ENCODE data around the gene TENM4.
"Not testable (repeated sequence)": the region's sequence is repeated elsewhere in the genome, so short reads cannot be mapped to it uniquely, and the experiment has no call there.

Gene TENM4

GRCh38 chr11:79249295-79249993 is 191.4 kb downstream of the TENM4 start:
- DNase-seq (ENCODE audit: low read depth in 2 of 2): no peak

- DNase-seq (ENCODE audit: low read depth in 2 of 2): no peak
Measured at GRCh38 chr11:79244798-79245197, 196.0 kb downstream of the TENM4 start.

GRCh38 chr11:79244241-79244772 is 196.5 kb downstream of the TENM4 start:
- DNase-seq (ENCODE audit: low read depth in 2 of 2): no peak

DNA sequence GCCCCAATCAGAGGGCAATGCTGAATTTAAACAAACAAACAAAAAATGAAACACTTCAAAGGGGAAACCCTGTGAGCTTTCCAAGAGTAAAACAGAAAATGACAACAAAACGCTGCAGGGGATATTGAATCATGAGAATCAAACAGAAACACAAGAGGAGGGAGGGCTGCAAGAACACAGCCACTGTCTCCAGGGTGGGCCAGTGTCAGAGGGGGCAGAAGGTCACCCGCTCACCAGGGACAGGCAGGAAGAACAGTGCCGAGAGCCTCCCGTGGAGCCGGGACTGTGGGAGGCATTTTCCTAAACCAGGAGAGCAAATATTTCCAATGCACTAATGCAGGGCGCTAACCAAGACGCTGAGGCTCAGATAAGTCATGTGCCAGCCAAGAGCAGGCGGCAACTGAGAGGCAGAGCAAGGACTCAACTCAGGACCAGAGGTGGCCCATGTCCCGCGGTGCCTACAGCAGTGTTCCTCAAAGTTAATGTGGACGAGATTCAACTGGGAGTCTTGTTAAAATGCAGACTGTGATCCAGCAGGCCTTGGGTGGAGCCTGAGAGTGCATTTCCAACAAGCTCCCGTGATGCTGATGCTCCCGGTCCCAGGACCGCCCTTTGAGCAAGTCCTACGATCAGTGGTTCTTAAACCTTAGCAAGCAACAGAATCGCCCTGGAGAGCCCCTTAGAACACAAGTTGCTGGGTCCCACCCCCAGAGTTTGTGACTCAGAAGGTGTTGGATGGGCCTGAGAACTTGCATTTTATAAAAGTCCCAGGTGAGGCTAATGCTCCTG is 197.2 kb downstream of the TENM4 start:
- DNase-seq (ENCODE audit: low read depth in 2 of 2): no peak

DNA sequence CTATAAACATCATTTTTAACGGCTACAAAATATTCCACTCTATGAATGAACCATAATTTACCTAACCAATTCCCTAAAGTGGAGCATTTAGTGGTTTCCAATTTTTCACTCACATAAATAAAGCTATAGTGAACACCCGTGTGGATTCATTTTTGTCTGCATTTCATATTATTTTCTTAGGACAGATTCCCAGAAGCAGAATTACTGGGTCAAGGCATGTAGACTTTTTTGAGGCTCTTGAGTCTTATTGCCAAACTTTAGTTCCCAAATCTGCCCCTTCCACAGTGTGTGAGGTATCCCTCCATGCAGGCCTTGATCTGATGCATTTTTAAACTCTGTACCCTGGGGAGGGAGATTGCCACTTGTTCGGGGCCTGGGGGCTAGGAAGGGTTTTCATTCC is 198.2 kb downstream of the TENM4 start:
- DNase-seq (ENCODE audit: low read depth in 2 of 2): no peak

- no peak for DNase-seq (ENCODE audit: low read depth in 2 of 2)
Measured at GRCh38 chr11:79241852-79242241, 199.0 kb downstream of the TENM4 start.

DNA sequence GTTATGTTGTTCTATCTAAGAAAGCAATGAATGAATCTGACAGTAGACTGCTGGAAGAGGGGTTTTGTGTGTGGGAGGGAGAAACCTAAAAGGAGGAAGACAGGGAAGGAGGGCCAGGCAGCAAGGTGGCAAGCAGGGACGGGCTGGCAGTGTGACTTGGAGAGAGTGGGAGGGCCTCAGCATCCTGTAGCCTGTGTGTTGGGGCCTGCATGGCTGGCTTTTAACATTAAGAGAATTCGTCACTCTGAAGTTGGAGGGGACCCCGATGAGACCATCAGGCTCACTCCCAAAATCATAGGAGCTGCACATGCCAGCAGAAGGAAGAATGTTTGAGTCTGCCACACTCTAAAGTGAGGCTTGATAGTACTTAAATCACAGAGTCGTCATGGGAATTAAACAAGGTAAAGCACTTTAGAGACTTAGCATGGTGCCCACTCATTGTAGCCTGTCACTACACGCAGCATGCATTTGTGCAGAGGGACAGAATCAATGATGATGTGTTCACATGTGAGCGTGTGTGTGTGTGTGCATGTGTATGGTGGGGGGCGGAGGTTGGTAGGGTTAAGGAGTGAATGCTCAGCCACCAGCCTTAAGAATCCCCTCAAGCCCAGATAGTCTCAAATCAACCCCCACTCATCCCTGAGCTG is 199.5 kb downstream of the TENM4 start:
- DNase-seq (ENCODE audit: low read depth in 2 of 2): no peak

DNA sequence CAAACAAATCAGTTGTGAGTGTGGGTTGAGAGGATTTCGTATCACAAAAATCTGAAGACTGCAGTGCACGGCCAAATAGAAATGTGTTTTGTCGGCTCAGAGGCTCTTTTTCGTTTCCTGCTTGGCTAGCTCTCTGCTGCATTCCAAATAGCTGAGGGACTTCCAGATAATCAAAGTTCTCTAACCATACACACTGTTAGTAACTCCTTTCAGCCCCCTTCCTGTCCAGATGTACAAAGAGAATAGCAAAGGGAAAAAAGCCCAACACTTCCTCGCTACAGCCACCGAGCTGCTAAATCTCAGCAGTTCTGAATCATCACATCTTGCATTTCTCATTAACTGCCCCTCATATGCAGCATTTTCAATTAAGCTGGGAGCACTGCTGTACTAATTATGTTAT is 203.1 kb downstream of the TENM4 start:
- no peak for DNase-seq (ENCODE audit: low read depth in 2 of 2)

DNA sequence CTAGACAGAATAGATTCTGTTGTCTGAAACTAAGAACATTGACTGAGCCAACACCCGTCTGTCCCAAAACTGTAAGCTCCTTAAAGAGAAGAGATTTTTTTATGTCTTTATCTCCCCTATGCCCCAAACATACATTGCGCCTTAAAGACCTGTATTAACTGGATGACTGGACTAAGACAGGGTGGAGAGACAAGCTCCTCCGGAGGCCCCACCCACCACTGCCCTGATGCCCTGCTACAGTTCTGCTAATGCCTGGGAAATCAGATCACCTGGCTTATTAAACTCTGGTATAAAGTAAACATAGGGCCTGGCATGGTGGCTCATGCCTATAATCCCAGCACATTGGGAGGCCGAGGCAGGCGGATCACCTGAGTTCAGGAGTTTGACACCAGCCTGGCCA is 203.7 kb downstream of the TENM4 start:
- no peak for DNase-seq (ENCODE audit: low read depth in 2 of 2)

DNA sequence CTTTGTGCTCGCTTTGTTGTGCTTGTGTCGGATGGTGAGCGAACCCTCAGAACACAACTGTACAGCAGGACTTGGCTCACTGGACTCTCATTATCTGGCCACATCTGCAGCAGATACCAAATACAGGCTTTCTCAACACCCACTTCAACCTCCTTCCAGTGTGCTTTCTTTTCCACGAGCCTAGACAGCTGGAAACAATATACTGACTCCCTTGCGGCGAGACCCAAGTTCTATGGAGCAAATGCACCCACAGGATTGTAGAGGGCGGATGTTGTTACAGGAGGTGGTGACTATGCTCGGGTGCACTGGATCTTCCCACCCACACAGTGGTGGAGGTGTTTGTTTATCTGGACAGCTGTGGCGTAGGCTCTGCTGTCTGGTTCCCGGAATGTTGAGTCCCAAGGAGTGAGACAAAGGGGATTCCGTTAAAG is 204.3 kb downstream of the TENM4 start:
- DNase-seq (ENCODE audit: low read depth in 2 of 2): no peak

DNA sequence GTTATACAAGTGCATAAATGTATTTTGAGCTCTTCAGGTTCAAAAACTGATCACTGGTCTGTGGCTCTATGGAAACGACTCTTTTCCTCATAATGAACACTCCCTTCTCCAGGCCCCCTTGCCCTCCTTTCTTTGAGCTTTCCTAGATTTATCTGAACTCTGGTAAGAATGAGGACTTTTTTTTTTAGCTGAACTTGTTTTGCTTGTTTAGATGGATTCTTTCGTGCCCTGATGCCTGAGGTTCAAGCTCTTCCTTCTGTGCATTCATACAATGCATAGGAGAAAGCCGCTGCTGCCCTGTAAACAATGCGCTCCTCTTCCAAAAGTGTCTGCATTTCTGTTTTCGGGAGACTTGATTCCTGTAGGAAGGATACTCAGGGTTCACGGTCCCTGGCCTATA is 205.1 kb downstream of the TENM4 start:
- DNase-seq (ENCODE audit: low read depth in 2 of 2): no peak

- DNase-seq (ENCODE audit: low read depth in 2 of 2): no peak
Measured at GRCh38 chr11:79232346-79232745, 208.5 kb downstream of the TENM4 start.

DNA sequence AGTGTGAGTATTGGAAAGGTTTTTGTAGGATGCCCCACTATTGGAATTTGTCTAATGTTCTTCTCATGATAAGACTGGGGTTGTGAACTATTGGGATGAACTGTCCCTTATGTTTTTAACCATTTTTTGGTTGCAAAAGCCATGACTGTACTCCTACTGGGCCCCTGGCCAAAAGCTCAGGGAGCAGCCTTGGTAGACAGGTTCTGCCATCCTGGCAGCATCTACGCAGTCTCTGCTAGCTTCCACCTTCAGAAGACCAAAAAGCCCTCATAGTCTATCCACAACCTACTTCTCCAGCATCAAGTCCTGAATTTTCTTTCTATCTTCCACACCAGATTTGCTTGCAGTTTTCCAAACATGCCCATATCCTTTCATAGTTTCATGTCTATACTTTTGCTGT is 211.8 kb downstream of the TENM4 start:
- DNase-seq (ENCODE audit: low read depth in 2 of 2): no peak

- no peak for DNase-seq (ENCODE audit: low read depth in 2 of 2)
Measured at GRCh38 chr11:79227767-79228755, 212.8 kb downstream of the TENM4 start.

DNA sequence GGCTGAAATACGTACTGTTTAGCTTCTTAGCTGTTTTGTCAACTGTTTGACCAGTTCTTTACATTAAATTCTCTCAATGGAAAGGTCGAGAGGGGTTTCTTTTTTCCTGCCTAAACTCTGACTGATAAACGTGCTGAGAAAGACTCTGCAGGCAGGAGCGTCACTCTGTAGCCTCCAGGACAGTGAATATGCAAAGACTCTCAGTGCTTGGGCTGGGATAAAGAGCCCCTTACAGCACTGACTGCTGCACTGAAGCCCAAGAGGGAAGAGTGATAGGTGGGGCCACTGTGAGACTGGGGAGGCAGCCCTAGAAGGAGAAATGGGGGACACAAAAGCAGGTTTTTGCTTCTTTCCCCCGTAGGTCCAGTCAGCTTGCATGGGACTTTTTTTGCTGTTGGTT is 213.5 kb downstream of the TENM4 start:
- no peak for DNase-seq (ENCODE audit: low read depth in 2 of 2)

DNA sequence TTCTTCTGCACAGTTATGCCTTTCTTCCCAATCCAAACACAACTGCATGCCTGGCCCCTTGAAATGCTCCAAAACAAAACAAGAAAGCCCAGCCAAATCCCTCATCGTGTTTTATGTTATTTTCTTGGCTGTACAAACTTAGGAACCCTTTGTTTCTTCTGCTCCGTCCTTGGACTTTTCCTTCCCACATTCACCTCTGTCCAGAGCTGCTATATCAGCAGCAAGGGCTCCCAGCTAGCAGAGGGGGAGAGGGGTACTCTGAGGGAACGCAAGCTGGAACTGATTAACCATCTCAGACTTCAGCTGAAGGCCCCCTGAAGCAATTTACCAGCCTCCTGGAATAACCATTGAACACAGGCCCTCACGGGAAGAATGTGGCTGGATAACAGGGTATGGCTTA is 214.7 kb downstream of the TENM4 start:
- no peak for DNase-seq (ENCODE audit: low read depth in 2 of 2)

DNA sequence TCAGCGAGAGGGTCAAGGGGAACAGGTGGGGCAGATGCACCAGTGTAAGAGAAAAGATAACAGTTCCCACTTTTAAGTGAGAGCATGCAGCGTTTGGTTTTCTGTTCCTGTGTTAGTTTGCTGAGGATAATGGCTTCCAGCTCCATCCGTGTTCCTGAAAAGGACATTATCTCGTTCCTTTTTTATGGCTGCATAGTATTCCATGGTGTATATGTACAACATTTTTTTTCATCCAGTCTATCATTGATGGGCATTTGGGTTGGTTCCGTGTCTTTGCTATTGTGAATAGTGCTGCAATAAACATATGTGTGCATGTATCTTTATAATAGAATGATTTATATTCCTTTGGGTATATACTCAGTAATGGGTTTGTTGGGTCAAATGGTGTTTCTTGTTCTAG is 218.7 kb downstream of the TENM4 start:
- DNase-seq (ENCODE audit: low read depth in 2 of 2): not testable (repeated sequence)

DNA sequence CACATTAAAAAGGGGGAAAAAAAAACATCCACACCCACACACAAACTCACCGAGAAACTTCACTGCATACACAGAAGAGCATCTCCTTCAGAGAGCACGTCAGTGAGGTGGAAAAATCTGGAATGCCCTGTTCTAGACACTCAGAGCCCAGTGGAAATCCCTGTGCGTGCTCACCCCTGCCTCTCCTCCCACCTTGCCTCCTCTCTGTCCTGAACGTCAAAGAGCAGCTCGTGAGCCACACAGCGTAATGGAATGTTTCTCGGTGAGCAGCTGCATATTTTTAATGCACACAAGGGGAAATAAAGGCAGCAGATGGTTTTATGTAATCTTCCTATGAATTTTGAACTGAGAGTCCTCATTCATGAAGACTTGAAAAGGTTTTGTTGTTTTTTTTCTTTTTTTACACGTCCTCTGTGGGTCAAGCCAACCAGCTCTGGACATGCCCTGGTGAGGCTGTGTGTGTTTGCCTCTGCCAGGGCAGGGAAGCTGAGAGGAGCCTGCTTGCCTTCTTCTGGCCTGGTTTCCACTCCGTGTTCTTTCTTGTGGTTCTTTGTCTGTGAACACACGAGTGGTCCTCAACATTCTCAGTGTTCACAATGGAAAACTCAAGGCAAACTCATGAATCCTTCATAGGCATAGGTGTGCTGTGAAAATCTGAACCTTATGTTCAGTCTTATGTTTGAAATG is 219.2 kb downstream of the TENM4 start:
- no peak for DNase-seq (ENCODE audit: low read depth in 2 of 2)

DNA sequence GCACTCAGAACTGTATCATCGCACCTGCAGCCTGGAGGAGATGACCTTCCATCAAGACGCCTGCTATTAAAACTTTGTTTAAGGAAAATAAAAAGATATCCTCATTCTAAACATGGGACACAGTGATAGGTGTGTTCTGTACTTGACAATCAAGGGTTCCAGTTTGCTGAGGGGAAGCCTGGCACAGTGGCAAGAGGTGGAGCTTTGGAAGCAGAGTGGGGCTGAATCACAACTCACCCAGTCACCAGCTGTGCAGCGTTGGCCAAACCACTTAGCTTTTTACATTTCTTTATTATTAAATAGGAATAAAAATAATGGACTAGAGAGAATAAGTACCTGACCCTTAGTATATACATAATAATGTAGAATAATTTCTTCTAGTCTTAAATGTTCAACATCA is 220.7 kb downstream of the TENM4 start:
- no peak for DNase-seq (ENCODE audit: low read depth in 2 of 2)

GRCh38 chr11:79219186-79220045 is 221.4 kb downstream of the TENM4 start:
- no peak for DNase-seq (ENCODE audit: low read depth in 2 of 2)
